GM12873 (cell line): ENCODE measurements around the gene C10orf90.

Experiments used
- TF ChIP-seq, protein P1 (sequence below): IDR thresholded peaks from 2 replicates; pipeline ENCODE4 v1.5.1; 2012; ENCODE audit warnings: low read depth, mild to moderate bottlenecking, moderate library complexity, low read length, control low read depth; ENCODE audit not compliant: insufficient read depth; ENCODE audit errors: missing control alignments

C10orf90 gene

DNA sequence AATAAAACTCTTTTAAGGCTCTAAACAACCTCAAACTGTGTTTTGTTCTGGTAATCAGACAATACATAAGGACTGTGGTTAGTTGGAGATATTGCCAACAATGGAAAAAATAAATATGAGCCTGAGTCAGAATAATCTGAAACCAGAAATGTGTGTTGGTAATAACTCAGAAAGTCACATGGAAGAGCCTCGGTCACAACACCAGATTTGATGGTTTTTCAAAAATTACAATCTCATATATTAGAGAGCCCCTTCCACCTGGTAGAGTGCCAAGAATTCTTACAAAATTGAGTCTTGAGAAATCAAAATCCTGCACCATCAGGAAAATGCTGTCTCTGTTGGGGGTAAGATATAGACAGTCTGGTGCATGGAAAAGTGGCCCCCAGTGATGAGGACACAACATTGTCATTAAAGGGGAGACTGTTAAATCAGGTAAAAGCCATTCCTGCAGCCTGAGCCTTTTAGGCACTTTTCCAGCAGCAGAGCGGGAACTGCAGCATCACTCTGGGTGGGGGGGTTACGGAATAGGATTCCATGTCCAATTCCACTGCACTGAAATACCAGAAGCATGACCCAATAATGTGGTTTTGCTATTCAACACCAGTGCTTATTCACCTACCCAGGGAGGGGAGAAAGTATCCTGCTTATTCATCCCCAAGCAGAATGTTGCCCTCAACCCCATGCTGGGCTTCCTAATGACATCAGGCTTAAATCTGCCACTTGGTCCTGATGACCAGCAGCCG is 272.7 kb downstream of the C10orf90 start:
- TF ChIP-seq, protein P1, sequence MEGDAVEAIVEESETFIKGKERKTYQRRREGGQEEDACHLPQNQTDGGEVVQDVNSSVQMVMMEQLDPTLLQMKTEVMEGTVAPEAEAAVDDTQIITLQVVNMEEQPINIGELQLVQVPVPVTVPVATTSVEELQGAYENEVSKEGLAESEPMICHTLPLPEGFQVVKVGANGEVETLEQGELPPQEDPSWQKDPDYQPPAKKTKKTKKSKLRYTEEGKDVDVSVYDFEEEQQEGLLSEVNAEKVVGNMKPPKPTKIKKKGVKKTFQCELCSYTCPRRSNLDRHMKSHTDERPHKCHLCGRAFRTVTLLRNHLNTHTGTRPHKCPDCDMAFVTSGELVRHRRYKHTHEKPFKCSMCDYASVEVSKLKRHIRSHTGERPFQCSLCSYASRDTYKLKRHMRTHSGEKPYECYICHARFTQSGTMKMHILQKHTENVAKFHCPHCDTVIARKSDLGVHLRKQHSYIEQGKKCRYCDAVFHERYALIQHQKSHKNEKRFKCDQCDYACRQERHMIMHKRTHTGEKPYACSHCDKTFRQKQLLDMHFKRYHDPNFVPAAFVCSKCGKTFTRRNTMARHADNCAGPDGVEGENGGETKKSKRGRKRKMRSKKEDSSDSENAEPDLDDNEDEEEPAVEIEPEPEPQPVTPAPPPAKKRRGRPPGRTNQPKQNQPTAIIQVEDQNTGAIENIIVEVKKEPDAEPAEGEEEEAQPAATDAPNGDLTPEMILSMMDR: no peak

DNA sequence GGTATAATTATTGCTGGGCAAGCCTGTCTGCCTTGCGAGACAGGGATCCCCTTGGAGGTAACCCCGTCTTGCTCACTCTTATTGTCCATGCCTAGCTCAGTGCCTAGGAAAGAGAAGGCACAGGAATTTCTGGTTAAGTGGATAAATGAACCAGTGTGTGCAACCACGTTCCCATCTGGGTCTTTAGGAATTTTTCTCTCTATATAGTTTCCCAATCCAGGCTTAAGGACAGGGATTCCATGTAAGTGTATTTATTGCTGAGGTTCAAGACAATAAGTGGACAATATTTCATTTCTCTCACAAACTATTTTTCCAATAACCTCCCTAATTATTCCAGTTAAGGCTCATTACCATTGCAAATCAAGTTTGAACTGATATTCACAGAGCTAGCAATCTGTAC is 273.3 kb downstream of the C10orf90 start:
- TF ChIP-seq, protein P1: no peak

DNA sequence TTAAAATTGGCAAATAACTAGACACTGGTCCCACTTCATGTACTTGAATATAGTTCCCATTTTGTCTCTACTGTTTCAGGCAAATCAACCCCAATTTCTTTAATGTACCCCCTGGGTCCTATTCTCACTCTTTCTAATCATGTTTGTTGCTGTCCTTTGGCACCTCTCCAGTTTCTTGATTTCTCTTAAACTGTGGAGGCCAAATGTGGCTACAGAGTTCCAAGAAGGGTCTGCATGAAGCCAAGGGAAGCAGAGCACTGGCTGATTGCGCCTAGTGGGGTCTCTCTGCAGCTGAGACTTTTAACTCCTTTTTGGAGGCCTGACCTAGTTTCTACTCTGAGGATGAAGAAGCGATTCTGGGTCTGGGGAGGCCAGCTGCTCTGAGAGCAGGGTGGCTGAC is 275.5 kb downstream of the C10orf90 start:
- TF ChIP-seq, protein P1: no peak

DNA sequence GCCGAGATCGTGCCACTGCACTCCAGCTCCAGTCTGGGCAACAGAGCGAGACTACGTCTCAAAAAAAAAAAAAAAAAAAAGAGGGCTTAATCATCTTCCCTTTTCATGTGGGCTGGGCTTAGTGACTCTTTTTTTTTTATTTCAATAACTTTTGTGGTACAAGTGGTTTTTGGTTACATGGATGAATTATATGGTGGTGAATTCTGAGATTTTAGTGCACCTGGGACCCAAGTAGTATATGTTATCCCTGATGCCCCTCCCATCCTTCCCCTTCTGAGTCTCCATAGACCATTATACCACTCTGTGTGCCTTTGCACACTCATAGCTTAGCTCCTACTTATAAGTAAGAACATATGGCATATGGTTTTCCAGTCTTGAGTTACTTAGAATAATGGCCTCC is 277.4 kb downstream of the C10orf90 start:
- TF ChIP-seq, protein P1: no peak

DNA sequence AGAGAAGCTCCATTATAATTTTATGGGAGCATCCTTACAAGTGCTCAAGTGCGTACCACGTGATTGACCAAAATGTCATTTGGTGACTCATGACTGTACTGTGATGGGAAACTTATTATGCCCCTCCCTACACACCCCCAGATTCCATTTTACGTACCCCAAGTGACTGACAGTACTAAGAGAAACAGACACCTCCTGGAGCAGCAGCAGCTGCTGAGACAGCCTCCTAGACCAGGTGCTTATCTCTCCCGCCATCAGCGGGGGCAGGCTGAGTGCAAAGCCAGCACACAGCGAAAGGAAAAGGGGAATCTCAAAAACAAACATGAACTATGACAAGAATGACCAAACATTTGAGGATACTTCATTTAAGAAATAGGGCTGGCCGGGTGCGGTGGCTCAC is 278.0 kb downstream of the C10orf90 start:
- TF ChIP-seq, protein P1: no peak

DNA sequence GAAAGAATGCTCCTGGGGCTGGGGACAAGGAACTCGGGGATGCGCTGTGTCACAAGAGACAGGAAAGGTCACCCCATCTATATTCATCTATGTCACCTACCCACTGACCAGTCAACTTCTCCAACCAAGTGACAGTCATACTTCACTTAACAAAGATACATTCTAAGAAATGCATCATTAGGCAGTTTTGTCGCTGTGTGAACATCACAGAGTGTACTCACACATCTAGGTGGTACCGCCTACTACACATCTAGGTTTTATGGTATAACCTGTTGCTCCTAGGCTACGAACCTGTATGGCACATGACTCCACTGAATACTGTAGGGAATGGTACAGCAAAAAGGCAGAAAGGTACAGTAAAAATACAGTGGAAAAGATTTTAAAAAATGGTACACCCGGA is 278.4 kb downstream of the C10orf90 start:
- TF ChIP-seq, protein P1: no peak

DNA sequence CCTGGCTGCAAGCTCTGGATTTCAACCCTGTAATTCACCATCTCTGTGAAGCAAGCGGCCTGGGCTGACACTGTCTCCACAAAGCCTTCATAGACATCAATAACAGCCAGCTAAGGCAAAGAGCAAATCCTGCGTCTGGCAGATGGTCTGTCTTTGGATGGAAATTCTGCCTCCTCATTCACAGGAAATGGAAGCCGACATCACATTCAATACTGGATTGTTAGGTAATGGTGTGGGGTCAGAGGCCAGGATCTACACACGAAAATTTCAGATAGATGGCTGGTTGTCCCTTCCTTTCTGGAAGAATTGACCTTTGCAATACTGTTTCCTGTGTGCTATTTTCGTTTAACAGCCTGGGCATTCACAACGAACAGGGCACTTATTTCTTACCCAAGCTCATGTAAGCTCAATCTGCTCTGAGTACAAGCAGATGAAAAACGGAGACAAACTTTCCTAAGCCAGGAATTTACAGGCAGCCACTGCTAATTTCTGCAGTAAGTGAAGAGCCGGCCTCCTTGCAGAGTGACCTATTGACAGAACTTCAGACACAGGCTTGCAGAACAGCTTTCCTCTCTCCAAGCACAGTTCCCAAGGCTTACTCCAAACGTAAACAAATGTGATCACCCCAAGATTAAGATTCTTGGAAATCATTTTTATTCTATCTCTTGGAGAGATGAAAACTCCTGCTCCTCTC is 279.2 kb downstream of the C10orf90 start:
- TF ChIP-seq, protein P1: no peak
